Sigmoid colon (tissue), 4 donors: ENCODE results near the gene PLCB1.

Source experiments
- CTCF ChIP-seq, 4 experiments: fragments of 450-650 bp in 3 of 4; fragments of 200-600 bp in 1 of 4; IDR thresholded peaks; one replicate each; pipeline ENCODE4 v1.5.1; 2016 to 2019; ENCODE audit warnings: antibody characterized with exemption in 4 of 4, mild to moderate bottlenecking in 3 of 4, moderate library complexity in 2 of 4
- EP300 ChIP-seq, 4 donors: sonication (generic); formaldehyde crosslinking; IDR thresholded peaks; one replicate each; pipeline ENCODE4 v1.6.1; 2017; ENCODE audit warnings: antibody characterized with exemption in 4 of 4
- POLR2A ChIP-seq, 2 donors: fragments of 450-650 bp; IDR thresholded peaks; one replicate each; pipeline ENCODE4 v1.6.1; 2016; ENCODE audit warnings: antibody characterized with exemption in 2 of 2, mild to moderate bottlenecking in 2 of 2, moderate library complexity in 2 of 2
- POLR2AphosphoS5 ChIP-seq, 4 donors: sonication (generic); formaldehyde crosslinking; IDR thresholded peaks; one replicate each; pipeline ENCODE4 v1.6.1; 2017; ENCODE audit warnings: antibody characterized with exemption in 4 of 4

GRCh38 chr20:8408587-8409307, 276.7 kb downstream of the PLCB1 start:
- TF ChIP-seq CTCF (IDR thresholded peaks at IDR 0.05) = no peak
- TF ChIP-seq POLR2AphosphoS5 (IDR thresholded peaks at IDR 0.05) = no peak
- no peak for TF ChIP-seq EP300 (IDR thresholded peaks at IDR 0.05)
- no peak for TF ChIP-seq POLR2A (IDR thresholded peaks at IDR 0.05)
